GM15510 (cell line): ENCODE data around the gene ANP32B.

Experiments
- POLR2A ChIP-seq: IDR thresholded peaks from 3 replicates; pipeline ENCODE4 v1.6.1; 2011; ENCODE audit warnings: borderline replicate concordance; ENCODE audit not compliant: insufficient read length; ENCODE audit errors: extremely low read depth

Gene ANP32B

DNA sequence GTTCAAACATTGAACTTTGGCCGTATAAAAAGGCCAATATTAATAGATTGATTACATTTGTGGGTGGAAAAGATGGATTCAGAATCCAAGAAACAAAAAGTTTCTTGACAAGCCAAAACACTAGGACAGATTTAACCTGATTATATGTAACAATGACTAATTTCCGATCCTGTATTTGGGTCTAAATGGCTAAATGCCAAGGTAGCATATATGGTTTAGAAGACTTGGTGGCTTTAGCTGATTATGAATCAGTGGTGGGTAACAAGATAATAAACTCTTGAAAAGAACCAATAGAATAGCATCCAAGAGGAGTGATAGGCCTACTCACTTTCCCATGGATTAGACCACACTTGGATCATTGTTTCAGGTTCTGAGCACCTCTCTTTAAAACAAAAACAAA, 21.8 kb upstream of the ANP32B start:
- TF ChIP-seq POLR2A = no peak

DNA sequence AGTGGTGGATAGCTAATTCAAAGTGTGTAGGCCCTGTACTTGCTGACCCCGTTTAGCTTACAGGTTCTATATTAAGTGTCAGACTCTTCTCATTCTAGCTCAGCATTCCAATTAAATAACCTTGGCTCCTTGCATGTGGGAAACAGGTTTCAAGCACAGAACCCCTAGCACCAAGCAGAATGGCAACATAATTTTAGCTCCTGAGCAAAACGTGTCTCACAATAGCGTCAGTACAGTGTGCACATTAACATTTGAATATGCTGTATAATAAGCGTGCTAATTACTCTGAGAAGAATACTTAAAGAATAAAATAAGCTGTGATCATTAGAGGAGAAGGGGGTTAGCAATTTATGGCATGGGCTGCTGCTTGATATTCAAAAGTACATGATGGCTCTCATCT, 21.0 kb upstream of the ANP32B start:
- no peak for TF ChIP-seq POLR2A

DNA sequence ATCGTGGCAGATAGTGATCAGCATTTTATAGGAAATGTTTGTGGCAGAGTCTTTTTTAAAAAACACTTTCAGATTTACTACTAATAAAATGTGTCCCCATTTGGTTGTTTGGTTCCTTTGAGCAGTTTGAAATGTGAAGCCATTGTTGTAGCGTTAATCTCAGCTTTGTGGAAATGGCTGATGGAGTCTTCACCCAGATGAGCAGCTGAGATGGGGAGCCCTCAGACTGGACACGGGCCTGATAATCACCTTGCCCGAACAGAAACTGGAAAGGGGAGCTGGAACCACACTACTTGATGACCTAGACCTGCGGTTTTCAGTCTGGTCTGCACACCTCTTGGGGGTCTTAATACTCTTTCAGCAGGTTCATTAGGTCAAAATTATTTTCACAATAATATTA, 20.6 kb upstream of the ANP32B start:
- TF ChIP-seq POLR2A = no peak

DNA sequence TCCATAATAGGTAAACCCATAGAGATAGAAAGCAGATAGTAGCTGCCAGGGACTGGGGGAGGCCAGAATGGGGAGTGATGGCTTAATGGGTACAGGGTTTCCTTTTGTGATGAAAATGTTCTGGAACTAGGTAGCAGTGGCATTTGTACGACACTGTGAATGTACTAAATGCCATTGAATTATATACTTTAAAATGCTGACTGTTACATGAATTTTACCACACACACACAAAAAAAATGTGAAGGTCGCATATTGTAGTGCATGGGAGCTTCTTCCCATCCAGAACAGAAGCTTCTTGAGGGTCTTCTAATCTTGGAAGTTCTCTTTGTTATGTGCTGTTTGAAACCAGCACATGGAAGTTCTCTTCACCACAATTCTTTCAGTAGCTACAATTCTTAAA, 19.9 kb upstream of the ANP32B start:
- TF ChIP-seq POLR2A = no peak

DNA sequence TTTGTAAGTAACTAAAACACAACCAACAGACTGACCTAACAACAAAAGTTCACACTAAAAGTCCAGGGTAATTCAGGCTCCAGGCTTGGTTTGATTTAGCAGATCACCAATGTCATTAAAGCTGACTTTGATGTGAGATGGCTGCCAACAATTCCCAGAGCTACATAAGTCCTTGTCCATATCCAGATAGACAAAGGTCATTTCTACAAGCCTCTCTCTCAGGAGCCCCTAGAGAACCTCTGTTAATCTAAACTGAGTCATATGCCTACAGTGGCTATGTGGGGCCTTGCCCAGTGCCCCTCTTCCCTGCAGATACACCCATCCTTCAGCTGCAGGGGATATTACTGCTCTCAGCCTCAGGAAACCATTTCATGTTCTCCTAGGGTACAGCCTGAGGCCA, 18.2 kb upstream of the ANP32B start:
- TF ChIP-seq POLR2A = no peak

DNA sequence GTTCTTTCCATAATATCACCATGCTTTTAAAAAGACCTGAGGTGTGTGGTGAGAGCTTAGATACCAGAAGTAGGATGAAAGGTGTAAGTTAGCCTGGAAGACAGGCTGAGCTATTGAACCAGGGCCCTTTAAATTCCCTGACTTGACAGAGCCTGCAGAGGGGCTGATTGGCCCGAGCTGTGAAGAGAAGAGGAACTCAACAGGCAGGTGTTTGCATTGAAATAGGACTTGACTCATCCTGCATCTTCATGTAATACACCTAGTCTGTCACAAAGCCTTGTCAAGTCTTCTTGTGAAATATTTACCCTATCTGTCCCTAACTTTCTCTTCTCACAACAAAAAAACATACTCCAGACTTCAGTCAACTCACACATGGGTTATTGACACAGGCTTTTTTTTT, 16.6 kb upstream of the ANP32B start:
- no peak for TF ChIP-seq POLR2A

DNA sequence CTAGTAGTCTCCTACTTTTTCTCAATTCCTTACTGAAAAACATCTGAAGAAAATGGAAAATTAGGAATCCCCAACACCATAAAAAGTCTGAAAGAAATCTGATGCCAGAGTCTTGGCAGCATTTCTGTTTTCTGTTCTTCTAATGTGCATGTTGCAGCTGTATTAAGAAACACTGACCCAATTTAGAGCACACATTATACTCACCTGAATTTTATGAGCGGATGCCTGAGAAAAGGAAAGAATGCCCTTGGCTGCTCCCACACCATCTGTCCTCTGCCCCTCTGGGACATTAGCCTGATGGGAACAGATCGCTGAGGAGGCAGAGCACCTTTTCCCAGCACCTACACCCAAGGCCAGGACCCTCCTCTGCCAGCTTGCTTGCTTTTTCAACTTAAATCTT, 14.1 kb upstream of the ANP32B start:
- TF ChIP-seq POLR2A = no peak

DNA sequence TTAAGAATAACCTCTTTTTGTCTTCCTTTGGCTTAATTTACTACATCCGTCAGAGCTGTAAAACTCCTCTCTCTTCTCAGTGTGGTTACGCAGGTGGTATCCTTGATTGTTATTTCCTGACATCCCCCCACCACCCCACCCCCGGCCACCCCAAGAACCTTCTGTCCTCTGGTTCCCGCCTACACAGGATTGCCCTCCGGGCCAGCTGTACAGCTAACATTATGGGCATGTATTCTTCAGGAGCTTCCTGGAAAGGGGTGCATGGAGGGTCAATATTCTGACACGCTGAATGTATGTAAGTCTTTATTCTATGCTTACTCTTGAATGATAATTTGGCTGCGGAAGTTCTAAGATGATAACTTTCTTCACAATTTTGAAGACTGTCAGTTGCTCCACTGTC, 13.0 kb upstream of the ANP32B start:
- TF ChIP-seq POLR2A = no peak

DNA sequence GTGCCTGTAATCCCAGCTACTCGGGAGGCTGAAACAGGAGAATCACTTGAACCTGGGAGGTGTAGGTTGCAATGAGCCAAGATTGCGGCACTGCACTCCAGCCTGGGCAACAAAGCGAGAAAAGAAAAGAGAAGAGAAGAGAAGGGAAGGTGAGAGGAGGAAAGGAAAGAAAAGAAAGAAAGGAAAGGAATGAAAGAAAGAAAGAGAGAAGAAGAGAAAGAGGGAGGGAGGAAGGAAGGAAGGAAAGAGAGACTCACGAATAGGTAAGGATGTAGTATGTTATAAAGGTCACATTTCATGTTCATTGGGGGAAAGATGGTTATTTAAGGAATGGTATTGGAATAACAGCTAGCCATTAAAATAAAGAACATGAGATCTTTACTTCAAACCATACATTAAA, 10.4 kb upstream of the ANP32B start:
- TF ChIP-seq POLR2A = no peak

DNA sequence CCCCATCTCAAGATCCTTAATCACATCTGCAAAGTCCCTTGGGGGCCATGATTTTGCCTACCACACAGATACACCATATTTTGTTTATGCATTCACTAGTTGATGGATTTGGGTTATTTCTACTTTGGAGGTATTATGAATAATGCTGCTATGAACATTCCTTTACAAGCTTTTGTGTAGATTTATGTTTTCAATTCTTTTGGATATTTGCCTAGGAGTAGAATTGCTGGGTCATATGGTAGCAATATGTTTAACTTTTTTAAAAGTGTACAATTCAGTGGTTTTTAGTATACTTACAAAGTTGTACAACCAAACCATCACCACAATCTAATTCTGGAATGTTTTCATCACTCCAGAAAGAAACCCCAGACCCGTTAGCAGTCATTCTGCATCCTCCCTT, 7.8 kb upstream of the ANP32B start:
- TF ChIP-seq POLR2A = no peak

DNA sequence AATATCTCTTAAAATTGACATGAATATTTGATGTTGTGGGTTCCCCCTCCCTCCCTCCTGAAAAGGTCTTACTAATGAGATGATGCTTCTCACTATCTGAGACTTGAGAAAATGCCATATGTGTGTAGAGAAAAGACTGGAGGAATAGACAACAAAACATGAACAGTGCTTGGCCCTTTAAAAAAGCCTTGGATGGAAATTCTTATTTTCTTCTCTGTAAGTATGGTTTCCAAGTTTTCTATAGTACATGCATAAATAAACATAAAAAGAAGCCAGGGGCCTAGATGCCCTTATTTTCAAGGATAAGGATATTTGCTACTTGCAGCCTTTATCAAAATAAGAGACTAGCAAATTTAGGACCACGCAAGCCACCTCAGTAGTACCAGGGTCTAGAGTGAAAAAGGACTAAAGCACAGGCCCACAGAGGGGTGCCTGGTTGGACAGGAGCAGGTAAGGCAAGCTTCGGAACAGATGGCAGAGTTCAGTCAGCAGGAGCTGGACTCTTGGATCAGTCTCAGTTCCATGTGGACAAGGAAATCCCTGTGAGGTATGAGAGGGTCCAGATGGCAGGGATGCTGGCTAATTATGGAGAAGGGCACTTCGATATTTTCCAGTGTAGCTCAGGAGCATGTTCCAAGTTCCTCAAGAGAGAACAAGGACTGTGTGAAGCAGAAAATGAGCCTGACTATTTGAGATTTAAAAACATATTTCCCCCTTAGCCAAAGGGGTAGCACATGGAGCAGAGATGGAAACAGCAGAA, 4.6 kb upstream of the ANP32B start:
- TF ChIP-seq POLR2A = no peak

DNA sequence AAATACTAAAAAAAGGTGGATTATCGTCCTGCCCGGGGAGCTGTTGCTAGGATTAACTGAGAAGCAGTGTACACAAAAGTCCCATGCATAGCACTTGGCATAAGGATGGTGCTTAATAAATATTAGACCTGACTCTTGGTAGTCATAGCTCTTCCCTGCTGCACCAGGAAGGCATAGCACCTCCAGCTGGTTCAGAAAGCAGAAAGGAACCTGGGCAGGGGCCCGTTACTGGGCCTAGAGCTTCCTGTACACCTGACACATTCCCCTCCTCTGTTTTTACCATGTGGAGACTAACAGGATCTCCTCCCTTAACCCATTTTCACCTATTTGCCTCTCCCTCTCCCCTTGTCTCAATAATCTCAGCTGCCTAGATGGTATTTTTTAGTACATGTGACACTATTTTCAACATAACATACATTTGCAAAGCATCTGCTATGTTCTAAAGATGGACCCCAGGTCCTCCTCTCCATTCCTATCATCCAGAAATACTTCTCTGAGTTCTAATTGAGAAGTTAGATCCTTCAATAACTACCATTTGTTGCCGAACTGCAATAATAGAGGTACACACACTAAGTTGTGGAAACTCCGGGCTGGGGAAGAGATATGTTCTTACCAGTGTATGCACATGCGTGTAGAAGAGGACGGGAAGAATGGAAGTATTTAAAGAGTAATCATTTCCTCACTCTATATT, 3.2 kb upstream of the ANP32B start:
- TF ChIP-seq POLR2A = no peak

DNA sequence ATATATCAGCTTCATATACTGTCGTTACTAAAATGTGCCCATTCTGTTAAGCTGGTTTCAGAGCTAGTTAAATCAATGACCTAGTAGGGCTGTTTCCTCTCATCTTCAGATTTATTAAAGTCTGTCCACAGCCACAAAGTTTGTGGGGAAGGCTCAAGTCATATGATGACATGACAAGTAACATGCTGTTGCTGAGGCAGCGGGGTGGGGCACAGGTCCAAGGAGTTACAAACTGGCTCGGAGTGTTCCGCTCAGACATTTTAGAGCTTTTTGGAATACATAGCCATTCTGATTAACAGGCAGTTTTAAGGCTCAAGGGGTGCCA, 2.7 kb upstream of the ANP32B start:
- TF ChIP-seq POLR2A = no peak

DNA sequence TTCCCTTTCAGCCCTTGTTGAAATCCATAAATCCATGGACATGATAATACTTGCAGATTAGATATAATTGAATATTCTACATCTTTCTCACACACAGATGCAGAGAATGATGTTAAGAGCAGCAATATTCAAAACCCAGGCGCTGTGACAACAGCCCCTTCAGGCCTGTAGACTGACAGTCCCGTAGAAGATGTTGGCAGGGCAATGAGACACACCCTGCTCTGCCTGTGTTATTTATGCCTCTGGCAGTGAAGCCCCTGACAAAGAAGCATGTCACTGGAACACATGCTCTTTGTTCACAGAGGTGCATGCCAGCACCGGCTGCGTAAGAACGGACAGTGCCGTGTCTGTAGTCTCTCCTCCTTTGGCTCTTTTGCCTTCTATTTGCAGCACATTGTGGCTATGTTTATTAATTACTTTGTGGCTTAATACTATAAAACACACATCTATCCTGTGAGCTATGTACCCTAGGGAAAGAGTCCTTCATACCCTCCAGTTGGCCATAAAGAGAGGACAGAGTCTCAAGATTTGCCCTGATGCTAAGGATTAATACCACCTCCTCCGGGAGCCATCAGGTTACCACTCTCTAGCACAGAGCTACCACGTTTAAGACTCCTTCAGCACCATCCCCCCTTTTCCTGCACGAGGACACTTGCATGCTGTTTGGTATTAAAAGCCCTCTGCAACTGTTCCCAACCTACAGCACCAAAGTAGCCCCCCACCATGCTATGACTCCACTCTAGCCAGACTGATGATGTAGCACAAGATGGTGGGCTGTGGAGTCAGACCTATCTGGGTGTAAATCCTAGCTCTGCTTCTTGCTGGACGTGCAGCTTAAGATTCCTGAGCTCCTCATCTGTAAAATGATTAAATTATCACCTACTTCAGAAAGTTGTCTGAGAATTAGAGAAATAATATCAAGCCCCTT, 2.0 kb upstream of the ANP32B start:
- TF ChIP-seq POLR2A = no peak

DNA sequence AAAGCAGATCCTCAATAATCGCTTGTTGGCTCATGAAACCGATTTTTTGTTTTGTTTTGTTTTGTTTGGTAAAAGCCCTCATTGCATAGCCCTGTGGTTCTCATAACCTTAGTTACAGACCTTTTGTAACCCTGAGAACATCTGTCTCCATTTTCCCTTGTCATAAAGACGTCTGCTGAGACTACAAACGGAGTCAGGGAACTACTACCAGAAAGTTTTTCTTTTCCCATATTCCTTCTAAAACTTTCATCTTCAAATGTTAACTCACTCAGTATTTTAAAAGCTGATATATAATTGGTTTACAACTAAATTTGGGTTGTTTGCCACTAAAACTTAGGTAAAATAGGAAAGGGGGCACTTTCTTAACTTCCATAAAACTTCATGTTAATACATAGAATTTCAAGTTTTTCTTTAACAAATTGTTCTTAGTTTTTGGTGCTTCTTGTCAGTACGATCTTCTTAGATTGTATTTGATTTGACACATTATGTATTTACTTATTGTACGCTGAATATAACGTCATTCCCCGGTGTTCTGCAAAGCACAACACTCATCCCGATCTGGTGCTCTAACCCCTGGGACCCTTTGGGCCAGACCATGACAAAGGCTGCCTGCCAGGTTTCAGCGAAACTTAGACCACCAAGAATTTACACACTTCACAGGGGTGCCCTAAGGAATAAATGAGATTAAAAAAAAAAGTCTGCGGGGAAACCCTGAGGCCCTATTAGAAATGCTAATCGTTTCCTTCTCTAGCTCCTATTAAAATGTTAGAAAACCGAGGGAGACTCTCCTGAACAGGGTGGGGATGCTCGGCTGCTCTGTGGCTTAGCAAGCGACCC, 1.1 kb upstream of the ANP32B start:
- TF ChIP-seq POLR2A = no peak

DNA sequence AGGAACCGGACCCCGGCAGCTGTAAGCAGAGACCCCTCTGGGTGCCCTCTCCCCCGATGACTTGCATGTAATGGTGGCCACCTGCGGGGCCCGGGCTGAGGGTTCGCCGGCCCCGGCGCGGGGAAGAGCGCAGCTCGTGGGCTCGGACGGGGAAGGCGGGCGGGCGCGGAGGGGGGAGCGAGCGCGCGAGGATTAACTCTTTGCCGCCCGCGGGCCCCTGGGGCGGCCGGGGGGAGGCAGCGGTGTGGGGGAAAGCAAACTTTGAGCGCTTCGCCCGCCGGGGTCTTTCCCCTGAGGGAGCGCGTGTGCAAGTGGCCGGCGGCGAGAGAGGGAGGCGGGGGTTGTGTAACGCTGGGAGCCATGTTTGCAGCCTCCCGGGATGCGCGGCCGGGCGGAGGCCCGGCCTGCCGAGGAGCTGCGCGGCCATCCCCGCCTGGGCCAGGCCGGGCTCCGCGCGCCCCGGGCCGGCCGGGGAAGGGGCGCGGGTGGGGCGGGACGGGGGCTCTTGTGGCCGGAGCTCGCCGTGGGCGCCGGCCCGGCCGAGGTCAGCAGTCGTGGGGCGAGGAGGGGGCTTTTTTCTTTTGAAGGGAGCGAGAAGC, 547 bp downstream of the ANP32B start:
- TF ChIP-seq POLR2A = no peak
